ENCODE data around the gene C17orf113.

Gene C17orf113

GRCh38 chr17:42078396-42079043 lies 28.1 kb upstream of the C17orf113 start:
- no peak overlapping the region for H3K27ac ChIP-seq
- TF ChIP-seq CTCF (IDR thresholded peaks at IDR 0.05): no peak
- no peak for TF ChIP-seq ZFX (IDR thresholded peaks at IDR 0.05; ENCODE audit: borderline replicate concordance)

GRCh38 chr17:42077755-42078154 lies 27.4 kb upstream of the C17orf113 start:
- no peak for TF ChIP-seq CTCF (IDR thresholded peaks at IDR 0.05)
- TF ChIP-seq ZFX (IDR thresholded peaks at IDR 0.05; ENCODE audit: borderline replicate concordance): no peak
- H3K27ac ChIP-seq: no peak overlapping the region

DNA sequence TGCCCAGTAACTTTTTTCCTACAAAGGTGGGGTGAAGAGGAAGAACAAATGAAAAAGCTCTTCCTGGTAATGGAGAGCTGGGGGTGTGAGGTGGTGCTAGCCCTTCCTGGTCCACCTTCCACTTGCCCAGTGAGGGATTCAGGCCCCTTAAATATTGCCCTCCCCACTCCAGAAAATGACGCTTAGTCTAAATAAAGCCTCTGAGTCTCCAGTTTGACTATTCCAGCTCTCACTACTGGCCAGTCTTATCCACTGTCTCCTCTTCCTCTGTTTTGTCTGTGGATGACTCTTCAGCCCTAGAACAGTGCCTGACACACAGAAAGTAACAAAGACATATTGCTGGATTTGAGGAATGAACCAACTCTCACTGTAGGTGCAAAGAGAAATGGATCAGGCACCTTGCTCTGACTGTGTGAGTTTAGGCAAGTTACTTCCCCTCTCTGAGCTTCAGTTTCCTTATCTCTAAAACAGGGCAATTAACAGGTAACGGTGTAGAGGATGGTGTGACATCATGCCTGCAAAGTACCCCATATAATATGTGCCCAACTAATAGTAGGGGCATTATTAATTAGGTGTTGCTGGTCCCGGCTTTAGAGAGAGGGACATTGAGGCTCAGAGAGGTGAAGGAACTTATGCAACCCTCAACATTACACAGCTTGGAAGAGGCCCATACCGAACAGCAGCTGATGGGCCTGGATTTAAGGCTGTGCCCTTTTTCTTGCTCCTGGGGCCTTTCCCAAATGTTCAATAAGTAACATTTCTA lies 26.6 kb upstream of the C17orf113 start:
- no peak overlapping the region for H3K27ac ChIP-seq
- TF ChIP-seq CTCF (IDR thresholded peaks at IDR 0.05): no peak
- TF ChIP-seq ZFX (IDR thresholded peaks at IDR 0.05; ENCODE audit: borderline replicate concordance): no peak

DNA sequence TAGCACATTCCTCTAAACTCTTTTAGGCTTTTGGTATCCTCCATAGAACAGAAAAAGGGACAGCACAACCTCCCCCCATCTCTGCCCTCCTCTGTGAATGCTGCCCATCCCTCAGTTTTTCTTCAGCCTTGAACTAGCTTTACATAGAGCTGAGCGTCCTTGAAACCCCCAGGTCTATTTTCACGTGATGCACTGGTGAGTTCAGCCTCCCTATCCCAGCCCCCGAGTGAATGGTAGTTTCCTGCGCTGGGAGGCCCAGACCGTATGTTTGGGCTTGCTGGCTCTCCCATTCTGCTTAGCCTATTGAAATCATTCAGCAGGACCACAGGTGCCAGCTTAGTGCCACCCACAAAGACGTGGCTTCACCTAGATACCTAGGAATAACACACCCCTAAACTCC lies 25.4 kb upstream of the C17orf113 start:
- no peak overlapping the region for H3K27ac ChIP-seq
- TF ChIP-seq CTCF (IDR thresholded peaks at IDR 0.05) (no peak), ZFX (IDR thresholded peaks at IDR 0.05; ENCODE audit: borderline replicate concordance) (no peak)

GRCh38 chr17:42072323-42073187 lies 22.2 kb upstream of the C17orf113 start:
- no peak overlapping the region for H3K27ac ChIP-seq
- TF ChIP-seq ZFX (IDR thresholded peaks at IDR 0.05; ENCODE audit: borderline replicate concordance) (no peak), CTCF (IDR thresholded peaks at IDR 0.05) (peak; percentile 59)

- H3K27ac ChIP-seq: no peak overlapping the region
- TF ChIP-seq CTCF (IDR thresholded peaks at IDR 0.05) (no peak), ZFX (IDR thresholded peaks at IDR 0.05; ENCODE audit: borderline replicate concordance) (no peak)
Measured at GRCh38 chr17:42071810-42072209, 21.4 kb upstream of the C17orf113 start.

Data from 22Rv1 (cell line).